Femur (tissue), 1 donor: ENCODE measurements around the gene ZNF783.
"Not testable (repeated sequence)": the region's sequence is repeated elsewhere in the genome, so short reads cannot be mapped to it uniquely, and the experiment has no call there.

Source experiments
- DNase-seq: peaks from one replicate; pipeline ENCODE4 v3.0.0-alpha.2; 2017

The ZNF783 gene

GRCh38 chr7:149306854-149307253, 44.9 kb downstream of the ZNF783 start:
- no peak for DNase-seq

- no peak for DNase-seq
These were observed 45.9 kb downstream of the ZNF783 start for GRCh38 chr7:149307775-149308501.

DNA sequence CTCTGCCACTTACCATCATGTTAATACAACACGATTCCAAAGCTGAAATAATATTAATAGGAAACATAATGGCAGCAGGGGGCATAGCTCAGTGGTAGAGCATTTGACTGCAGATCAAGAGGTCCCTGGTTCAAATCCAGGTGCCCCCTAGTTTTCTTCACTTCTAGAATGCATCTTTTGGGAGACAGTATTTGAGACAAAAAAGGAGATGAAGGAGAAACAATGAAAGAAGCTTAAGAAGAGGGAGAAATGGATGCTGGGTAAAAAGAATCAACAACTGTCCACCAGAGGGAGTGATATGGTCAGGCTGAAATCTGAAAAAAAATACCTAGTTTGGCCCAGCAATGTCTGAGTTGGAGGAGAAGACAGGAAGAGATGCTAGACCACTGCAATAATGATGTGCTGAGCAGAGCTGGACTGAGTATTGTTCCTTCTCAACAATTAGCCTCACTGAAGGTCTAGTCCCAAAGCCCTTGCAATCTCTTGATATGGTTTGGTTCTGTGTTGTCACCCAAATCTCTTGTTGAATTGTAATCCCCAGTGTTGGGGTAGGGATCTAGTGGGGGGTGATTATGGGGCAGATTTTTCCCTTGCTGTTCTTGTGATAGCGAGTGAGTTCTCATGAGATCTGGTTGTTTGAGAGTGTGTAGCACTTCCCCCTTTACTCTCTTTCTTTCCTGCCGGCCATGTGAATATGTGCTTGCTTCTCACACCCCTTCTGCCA, 48.3 kb downstream of the ZNF783 start:
- no peak for DNase-seq

- no peak for DNase-seq
These were observed 49.1 kb downstream of the ZNF783 start for GRCh38 chr7:149310990-149311573.

DNA sequence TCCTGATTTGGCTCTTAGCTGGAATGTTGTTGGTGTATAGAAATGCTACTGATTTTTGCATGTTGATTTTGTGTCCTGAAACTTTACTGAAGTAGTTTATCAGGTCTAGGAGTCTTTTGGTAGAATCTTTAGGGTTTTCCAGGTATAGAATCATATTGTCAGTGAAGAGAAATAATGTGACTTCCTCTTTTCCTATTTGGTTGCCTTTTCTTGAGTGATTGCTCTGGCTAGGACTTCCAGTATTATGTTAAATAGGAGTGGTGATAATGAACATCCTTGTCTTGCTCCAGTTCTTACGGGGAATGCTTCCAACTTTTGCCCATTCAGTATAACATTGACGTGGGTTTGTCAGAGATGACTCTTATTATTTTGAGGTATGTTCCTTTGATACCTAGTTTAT, 52.0 kb downstream of the ZNF783 start:
- no peak for DNase-seq

DNA sequence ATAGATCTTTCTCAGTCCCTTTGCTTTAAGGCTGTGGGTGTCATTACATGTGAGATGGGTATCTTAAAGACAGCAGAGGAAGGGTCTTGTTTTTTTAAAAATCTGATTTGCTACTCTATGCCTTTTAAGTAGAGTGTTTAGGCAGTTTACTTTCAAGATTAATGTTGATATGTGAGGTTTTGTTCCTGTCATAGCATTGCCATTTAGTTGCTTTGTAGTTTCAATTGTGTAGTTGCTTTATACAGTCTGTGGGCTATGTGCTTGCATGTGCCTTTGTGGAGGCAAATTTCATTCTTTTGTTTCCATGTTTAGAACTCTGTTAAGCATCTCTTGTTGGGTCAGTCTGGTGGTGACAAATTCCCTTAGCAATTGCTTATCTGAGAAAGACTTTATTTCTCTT, 54.6 kb downstream of the ZNF783 start:
- no peak for DNase-seq

GRCh38 chr7:149317496-149317895, 55.5 kb downstream of the ZNF783 start:
- no peak for DNase-seq

DNA sequence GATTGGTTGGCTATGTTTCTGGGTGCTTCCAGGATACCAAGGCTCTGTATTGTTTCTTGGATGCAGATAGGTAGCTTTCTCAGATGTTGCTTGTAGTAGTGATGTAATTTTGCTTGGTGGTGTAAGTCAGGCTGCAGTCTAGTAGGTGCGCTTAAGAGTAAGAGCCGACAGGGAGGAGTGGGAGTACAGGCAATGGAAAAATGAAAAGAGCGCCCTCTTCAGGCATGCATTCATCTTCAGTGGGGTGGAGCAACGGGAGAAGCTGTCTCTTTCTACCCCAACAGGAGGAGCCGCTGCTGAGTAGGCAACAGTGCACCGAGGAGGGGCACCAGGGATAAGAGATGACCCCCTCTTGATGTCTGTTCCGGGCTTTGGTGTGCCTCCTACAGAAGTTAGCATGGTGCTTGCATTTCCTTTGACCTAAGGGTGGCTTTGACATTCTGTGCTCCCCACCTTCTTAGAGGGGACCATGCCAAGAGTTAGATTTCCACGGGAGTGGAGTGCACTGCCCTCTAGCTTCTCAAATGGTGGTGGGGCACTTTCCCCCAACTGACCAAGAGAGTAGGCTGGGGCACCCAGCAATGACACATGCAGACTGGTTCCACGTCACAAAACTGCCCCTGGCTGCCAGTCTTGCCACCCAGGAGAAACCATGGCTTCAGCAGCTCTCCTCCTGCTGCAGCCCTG, 56.1 kb downstream of the ZNF783 start:
- DNase-seq = no peak

DNA sequence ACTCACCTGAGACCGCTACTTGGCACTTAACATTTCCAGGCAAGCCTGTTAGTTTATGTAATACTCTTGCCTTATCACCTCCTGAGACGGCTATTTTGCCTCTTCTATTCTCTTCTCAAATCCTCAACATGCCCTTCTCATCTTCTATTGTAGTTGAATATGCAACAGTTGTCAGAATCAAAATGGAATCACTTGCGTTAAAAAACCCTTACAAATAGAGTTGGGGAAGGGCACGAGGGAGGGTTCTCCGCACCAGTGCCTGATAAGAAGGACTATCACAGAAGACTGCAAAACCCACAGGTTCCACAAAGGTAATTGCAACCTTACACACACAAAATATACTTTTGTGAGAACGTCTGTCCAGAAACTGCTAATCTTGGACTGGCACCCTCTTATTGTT, 57.4 kb downstream of the ZNF783 start:
- DNase-seq = no peak

DNA sequence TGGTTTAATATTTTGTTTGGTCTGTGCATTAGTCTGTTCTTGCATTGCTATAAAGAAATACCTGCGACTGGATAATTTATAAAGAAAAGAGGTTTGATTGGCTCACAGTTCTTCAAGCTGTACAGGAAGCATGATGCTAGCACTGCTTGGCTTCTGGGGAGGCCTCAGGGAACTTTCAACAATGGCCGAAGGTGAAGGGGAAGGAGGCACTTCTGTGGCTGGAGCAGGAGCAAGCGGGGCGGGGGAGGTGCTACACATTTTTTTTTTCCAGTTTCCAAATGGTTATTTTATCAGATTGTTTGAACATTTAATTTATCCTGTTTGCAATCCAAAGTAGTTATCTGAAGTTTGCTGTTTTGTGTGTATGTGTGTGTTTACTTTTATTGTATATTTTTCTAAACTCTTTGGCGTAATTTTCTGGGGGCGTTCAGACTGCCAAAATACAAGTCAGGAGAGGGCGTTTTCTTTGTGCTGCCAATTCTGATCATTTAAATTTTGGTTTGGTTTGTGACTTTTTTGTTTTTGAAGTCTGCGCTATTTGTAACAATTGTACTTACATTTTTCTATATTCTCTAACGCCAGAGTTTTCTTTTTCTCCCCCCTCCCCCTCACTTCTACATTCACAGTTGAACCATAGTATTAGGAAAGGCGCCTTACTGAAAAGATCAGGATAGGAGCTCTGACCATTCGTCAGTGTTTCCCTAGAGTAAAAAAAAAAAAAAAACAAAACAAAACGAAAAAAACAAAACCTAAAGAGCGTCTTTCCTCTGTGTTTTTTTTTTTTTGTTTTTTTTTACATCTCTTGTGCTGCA, 58.5 kb downstream of the ZNF783 start:
- DNase-seq = no peak

GRCh38 chr7:149321125-149321905, 59.3 kb downstream of the ZNF783 start:
- not testable (repeated sequence) for DNase-seq

- DNase-seq = no peak
These were observed 60.1 kb downstream of the ZNF783 start for GRCh38 chr7:149321978-149322541.

GRCh38 chr7:149322737-149323136, 60.7 kb downstream of the ZNF783 start:
- no peak for DNase-seq

DNA sequence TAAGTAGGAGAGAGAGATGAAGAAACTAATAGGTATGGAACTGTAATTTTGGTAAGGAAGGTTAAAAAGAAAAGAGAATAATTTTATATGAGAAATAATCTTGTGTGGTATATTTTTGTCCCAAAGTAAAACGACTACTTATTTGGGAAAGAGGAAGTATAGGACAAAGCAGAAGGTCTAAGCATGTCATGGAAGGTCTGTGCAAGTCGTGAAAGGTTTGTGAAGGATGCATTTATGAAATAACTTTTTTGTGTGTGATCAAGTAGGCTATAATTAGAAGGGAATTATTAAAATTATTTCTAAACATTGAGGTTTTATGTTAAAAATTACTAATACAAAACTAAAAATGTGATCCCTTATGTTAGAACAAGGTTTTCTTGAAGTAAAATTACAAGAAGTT, 63.3 kb downstream of the ZNF783 start:
- DNase-seq = no peak

DNA sequence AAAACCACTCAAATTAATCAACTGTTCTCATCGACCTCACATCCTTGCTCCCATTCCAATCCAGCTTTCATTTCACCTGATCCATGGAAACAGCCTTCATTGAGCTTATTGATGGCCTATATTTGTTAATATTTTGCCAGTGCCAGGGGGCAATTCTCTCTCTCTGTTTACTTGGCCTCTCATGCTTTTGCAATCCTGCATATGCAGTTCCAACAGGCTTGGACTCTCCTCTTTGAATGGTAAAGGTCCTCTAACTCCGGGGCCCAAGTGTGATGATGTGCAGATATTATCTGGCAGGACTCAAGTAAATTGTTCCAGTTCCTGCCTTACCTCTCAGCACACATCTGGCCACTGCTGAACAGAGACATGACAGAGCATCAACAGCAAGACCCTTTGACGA, 67.3 kb downstream of the ZNF783 start:
- no peak for DNase-seq

GRCh38 chr7:149329766-149330334, 67.9 kb downstream of the ZNF783 start:
- DNase-seq = no peak

DNA sequence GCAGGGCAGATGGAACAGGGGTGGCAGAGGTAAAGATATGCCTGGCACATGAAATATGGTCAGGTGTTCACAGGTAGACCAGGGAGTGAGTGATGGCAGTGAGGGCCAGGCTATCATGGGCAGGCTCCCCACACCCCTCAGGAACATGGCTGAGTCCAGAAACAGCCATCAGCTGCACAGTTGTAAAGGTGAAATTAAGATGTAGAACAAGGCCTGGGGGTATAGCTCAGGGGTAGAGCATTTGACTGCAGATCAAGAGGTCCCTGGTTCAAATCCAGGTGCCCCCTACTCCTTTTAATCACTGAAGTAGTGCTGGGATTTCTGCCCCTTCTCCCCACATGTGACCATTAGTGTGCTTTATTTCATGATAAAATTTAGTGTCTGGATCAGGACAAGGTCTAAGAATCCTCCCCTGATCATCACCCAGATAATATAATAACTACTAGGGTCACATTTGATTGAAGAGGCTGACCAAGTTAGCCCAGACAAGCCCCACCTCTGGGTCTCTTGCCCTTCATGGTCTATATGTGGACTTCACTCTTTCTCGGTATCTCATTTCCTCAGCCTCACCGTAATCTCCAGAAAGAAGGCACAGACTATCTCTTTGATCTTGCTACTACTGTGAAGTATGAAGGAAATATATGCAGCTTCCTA, 69.0 kb downstream of the ZNF783 start:
- no peak for DNase-seq

DNA sequence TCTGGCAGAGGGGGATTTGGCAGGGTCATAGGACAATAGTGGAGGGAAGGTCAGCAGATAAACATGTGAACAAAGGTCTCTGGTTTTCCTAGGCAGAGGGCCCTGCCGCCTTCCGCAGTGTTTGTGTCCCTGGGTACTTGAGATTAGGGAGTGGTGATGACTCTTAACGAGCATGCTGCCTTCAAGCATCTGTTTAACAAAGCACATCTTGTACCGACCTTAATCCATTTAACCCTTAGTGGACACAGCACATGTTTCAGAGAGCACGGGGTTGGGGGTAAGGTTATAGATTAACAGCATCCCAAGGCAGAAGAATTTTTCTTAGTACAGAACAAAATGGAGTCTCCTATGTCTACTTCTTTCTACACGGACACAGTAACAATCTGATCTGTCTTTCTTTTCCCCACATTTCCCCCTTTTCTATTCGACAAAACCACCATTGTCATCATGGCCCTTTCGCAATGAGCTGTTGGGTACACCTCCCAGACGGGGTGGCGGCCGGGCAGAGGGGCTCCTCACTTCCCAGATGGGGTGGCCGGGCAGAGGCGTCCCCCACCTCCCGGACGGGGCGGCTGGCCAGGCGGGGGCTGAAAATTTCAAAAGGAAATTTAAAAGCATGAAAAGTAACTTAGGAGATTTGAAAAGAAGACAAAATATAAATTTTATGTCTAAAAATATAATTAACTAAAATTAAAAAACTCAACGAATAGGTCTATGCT, 70.8 kb downstream of the ZNF783 start:
- DNase-seq = not testable (repeated sequence)

DNA sequence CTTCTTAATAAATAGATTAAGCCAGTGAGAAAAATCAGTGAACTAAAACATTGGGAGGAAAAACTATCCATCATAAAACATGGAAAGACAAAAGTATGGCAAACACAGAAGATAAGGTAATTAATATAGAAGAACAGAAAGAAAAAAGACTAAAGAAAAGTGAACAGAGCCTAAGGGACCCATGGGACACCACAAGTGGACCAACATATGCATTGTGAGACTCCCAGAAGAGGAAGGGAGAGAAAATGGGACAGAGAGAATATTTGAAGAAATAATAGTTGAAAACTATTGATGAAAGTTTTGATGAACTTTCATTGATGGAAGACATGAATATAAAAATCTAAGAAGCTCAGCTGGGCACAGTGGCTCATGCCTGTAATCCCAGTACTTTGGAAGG, 71.3 kb downstream of the ZNF783 start:
- no peak for DNase-seq

DNA sequence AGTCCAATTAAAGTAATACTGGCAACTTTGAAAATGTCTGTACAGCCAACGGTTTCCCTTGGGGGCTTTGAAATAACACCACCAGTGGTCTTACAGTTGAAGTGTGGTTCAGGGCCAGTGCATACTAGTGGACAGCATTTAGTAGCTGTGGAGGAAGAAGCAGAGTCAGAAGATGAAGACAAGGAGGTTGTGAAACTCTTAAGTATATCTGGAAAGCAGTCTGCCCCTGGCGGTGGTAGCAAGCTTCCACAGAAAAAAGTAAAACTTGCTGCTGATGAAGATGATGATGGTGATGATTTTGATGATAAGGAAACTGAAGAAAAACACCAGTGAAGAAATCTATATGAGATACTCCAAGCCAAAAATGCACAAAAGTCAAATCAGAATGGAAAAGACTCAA, 72.2 kb downstream of the ZNF783 start:
- no peak for DNase-seq
